GM21390 (cell line): ENCODE data around the gene ASS1.

ENCODE experiments used
- ATAC-seq: cut with Tn5 transposase; IDR thresholded peaks from one replicate; pipeline ENCODE4 v1.9.1; 2021; ENCODE audit not compliant: unreplicated experiment

ASS1 gene

GRCh38 chr9:130549093-130549735, 104.5 kb downstream of the ASS1 start:
- no peak for ATAC-seq
